LNCaP clone FGC (cell line): ENCODE measurements around the gene MAPRE2.

Experiments used
- DNase-seq: peaks from one replicate; pipeline ENCODE4 v3.0.0-alpha.2; 2011; ENCODE audit warnings: low read depth
- H3K4me3 ChIP-seq: 2 replicates; pipeline ENCODE4 v1.5.1; 2011; ENCODE audit warnings: mild to moderate bottlenecking, low read depth, low read length, control low read depth
- TF ChIP-seq, protein P1 (sequence below): IDR thresholded peaks from 2 replicates; pipeline ENCODE4 v1.5.1; 2012; ENCODE audit warnings: mild to moderate bottlenecking; ENCODE audit not compliant: control insufficient read depth, insufficient read depth; ENCODE audit errors: extremely low read depth

The MAPRE2 gene

DNA sequence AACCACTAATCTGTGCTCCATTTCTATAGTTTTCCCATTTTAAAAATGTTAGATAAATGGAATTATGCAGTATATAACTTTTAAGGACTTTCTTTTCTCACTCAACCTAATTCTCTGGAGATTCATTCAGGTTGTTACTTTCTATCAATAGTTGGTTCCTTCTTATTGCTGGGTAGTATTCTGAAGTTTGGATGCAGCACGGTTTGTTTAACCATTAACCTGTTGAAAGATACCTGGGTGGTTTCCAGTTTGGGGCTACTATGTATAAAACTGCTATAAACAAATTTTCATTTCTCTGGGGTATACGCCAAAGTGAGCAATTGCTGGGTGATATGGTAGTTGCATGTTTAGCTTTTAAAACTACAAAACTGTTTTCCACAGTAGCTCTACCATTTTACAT is 39.1 kb upstream of the MAPRE2 start:
- no peak for DNase-seq
- H3K4me3 ChIP-seq = no peak overlapping the region
- TF ChIP-seq, protein P1, sequence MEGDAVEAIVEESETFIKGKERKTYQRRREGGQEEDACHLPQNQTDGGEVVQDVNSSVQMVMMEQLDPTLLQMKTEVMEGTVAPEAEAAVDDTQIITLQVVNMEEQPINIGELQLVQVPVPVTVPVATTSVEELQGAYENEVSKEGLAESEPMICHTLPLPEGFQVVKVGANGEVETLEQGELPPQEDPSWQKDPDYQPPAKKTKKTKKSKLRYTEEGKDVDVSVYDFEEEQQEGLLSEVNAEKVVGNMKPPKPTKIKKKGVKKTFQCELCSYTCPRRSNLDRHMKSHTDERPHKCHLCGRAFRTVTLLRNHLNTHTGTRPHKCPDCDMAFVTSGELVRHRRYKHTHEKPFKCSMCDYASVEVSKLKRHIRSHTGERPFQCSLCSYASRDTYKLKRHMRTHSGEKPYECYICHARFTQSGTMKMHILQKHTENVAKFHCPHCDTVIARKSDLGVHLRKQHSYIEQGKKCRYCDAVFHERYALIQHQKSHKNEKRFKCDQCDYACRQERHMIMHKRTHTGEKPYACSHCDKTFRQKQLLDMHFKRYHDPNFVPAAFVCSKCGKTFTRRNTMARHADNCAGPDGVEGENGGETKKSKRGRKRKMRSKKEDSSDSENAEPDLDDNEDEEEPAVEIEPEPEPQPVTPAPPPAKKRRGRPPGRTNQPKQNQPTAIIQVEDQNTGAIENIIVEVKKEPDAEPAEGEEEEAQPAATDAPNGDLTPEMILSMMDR = no peak

- no peak for DNase-seq
- TF ChIP-seq, protein P1 = peak; percentile 52
Observed at GRCh38 chr18:35005963-35006577, 35.1 kb upstream of the MAPRE2 start.

GRCh38 chr18:35010156-35010555 is 31.1 kb upstream of the MAPRE2 start:
- DNase-seq = no peak
- no peak overlapping the region for H3K4me3 ChIP-seq
- TF ChIP-seq, protein P1 = no peak

More at GRCh38 chr18:35005963-35006577, 35.1 kb upstream of the MAPRE2 start:
- H3K4me3 ChIP-seq = no peak overlapping the region

DNA sequence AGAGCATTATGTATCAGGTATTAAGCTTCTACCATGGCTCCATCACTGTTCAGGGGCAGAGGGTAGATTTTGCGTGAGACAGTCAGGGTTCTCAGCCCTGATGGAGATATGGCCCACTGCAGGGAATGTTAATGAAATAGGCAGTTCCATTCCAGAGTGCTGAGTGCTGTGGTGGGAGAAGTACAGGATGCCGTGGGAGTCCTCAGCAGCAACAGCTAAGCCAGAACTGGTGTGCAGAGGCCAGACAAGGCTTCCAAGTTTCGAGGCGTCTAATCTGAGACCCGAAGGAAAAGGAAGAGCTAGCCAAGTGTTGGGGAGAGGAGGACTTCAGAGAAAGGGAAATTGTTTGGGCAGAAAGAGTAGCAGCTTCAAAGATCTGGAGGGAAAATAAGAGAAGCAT is 30.2 kb upstream of the MAPRE2 start:
- no peak for DNase-seq

DNA sequence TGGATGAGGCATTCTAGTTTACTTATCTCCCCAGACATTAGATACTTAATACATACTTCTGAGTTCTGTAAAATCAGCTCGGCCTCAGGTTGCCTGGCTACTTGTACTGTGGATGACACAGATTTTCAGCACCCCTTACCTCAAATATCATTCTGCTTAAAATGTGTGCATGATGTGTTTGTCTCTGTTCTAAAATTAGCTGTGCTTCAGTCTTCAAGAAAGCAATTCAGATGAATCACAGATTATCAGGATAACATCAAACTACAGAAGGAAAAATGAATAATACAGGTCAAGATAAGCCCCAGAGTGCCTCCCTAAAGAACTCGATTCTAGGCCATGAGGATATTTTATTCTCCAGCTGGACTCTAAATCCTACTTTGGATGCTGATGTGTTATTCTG is 21.3 kb upstream of the MAPRE2 start:
- DNase-seq = no peak
- TF ChIP-seq, protein P1 = no peak
- H3K4me3 ChIP-seq = no peak overlapping the region

More for the DNA sequence above, 30.2 kb upstream of the MAPRE2 start:
- TF ChIP-seq, protein P1 = no peak
- no peak overlapping the region for H3K4me3 ChIP-seq

GRCh38 chr18:35022426-35023001 is 18.7 kb upstream of the MAPRE2 start:
- TF ChIP-seq, protein P1 = no peak
- no peak for DNase-seq
- no peak overlapping the region for H3K4me3 ChIP-seq

DNA sequence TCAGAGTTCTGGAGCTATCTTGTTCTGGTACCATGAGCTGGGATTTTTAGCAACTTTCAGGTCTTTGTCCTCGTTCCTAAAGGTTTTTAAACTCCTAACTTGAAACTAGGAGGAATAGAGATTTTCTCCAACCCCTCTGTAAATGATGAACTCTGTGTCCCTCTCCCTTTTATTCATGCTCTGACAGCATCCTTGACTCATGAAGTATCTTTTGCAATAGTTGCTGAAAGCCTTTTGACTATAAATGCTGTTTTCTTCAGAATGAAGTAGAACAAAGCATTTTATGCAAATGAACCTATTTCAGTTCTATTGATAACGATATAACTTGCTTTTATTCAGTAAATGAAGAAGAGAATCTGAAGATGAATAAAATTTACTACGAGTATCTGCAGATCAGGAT is 17.0 kb upstream of the MAPRE2 start:
- TF ChIP-seq, protein P1 = no peak
- H3K4me3 ChIP-seq = no peak overlapping the region
- no peak for DNase-seq
